ENCODE measurements around the gene FOXA1.

- TF ChIP-seq CTCF (IDR thresholded peaks at IDR 0.05) (no peak), POLR2A (IDR thresholded peaks at IDR 0.05) (no peak)
Observed at GRCh38 chr14:37553935-37554550, 41.0 kb downstream of the FOXA1 start.

Data from uterus (tissue), 2 donors.